Stimulated activated CD8-positive, alpha-beta memory T cell treated with anti-CD3 and anti-CD28 coated beads, Interleukin-4, amount 100 ng/mL, for 24 hours (primary cell): Measurements from ENCODE around the gene SMIM43.

Experiments used
- DNase-seq: peaks from one replicate; pipeline ENCODE4 v3.0.0-alpha.2; 2020; ENCODE audit warnings: low read depth

The SMIM43 gene

DNA sequence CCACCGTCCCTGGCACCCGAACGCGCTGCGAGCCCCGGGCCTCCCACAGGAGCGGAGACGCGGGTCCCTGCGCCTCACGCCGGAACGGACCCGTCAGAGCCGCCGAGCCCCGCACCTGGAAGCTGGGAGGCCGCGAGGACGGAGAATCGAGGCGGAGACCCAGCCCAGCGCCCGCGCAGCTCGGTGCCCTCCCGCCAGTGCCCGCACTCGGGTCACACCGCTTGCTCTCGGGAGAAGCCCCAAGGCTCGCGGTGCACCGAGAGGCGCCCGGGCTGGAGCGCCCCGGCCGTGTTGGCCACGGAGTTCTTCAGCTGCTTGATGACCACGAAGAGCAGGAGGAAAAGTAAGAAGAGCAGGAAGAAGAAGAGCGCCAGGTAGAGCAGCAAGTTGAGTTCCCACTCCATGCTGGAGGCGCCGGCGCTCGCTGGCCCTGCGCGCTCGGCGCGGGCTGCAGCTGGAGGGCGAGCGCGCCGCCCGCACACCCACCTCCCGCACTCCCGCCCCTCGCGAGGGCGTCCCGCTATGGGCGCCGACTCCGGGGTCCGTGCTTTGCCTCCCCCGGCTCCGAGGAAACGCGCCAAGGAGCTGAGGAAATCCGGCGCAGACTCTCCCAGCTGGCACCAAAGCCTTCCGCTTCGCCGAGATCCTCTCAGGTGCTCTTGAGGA lies at the start of gene SMIM43:
SMIM43 (minus strand) TSS at position 463 of the 666 bp plus-strand sequence; CDS start at position 404, 59 bp downstream.
- no peak for DNase-seq

DNA sequence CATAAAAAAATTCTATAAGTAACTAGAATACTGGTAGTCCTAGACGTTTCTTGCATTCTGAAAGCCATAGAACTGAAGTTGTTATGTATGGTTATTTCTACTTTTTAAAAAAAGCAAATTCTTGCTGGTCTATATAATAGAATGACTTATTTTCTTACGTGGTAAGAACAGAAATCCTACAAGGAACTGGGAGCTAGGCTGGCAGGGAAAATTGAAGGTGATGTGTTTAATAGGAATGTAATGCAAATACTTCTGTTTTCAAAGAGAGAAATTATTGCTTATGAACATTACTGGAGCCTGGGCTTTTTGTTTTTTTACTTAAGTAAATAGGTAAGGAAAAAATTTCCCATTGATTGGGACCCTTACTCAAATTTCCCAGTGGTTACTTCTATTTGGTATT lies 49.8 kb upstream of the SMIM43 start:
- DNase-seq, result no peak

DNA sequence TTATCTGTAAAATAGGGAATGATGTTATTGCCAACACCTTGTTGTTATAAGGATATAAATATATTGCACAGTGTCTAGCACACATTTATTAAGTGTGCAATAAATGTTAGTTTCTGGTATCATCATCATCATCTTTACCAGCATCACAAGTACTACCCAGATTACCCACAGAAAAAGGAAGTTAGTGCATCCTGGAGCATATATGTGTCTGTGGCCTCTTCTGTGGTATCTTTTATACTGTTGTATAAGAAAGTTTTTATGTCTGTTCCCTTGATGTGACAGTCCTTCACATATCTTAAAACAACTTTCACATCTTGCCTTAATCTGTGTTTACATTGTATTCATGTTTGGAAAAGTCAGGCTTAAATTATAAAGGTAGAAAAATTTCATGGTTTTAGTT lies 46.2 kb upstream of the SMIM43 start:
- DNase-seq, result no peak

DNA sequence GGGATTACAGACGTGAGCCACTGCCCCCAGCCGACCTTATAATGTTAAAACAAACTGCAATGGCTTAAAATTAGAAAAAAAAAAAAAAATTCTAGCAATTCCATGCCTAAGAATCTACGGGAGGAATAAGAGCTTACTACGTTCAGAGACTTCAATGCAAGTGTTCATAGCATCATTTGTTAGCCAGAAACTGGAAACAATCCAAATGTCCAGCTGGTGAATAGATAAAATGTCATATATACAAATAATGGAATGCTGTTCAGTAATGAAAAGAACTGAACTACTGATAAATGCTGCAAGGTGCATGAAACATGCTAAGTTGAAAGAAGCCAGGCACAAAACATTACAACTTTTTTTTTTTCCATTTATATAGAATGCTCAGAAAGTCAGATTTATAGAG lies 41.4 kb upstream of the SMIM43 start:
- no peak for DNase-seq

DNA sequence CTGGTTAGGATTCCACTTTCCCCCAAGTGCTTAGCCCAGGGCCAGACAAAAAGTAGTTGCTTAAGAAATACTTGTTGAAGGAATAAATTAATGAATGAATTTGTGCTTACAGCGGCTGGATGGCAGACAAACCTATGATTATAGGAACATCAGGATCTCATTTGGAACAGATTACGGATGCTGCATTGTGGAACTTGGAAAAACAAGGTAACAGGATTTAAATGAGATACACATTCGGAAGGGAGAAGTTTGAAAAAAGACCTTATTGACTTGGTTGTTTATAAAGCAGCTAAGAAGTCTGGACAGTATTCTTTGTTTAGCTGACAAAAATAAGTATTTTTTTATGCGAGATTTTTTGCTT lies 36.7 kb upstream of the SMIM43 start:
- DNase-seq, result no peak

DNA sequence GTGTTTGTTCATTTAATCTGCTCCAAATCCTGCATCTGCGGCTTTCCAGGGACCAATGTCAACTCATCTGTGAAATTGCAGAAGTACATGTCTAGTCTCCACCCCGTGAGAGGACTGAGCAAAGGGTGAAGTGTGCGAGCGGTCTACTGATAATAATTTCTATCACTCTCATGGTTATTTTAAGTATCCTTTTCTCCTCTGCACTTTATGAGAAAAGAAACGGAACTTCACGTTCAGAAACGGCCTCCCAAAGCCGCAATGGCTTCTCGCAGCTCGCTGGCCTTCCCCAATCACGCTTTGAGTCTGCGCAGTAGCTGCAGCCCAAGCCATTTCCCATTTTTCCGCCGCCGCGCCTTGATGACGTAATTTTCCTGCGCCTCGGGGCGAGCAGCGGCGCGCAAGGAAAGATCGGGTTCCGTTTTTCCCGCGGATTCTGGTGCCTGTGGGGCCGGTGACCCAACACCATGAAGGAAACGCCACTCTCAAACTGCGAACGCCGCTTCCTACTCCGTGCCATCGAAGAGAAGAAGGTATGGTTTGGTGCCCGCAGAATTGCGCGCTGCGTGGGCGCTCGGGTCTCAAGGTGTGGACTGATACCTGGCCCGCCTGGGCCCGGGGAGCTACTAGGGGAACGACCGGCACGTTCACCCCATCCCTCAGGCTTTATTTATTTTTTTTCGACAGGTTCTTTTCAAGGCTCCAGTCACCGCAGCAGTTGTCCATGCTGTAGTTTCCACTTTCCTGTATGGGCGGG lies 36.2 kb upstream of the SMIM43 start, which contains the start of gene EXOSC9:
EXOSC9 (plus strand) TSS at position 363 of the 754 bp plus-strand sequence; CDS start at position 465, 102 bp downstream.
- DNase-seq, result peak; percentile 89

DNA sequence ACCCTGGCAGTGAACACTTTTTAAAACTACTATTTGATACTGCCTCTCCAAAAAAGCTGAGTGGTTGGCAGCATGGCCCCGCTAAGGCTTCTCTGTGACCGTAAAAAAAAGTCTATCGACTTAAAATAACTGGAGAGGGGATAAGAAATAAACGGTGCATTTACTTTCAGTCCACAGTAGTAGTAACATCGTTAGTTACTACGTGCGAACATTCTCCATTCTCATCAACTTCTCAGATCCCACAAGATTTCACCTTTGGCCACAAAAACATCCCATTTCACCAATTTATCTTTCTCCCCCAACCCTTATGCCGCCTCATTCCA lies 35.6 kb upstream of the SMIM43 start:
- DNase-seq, result no peak

DNA sequence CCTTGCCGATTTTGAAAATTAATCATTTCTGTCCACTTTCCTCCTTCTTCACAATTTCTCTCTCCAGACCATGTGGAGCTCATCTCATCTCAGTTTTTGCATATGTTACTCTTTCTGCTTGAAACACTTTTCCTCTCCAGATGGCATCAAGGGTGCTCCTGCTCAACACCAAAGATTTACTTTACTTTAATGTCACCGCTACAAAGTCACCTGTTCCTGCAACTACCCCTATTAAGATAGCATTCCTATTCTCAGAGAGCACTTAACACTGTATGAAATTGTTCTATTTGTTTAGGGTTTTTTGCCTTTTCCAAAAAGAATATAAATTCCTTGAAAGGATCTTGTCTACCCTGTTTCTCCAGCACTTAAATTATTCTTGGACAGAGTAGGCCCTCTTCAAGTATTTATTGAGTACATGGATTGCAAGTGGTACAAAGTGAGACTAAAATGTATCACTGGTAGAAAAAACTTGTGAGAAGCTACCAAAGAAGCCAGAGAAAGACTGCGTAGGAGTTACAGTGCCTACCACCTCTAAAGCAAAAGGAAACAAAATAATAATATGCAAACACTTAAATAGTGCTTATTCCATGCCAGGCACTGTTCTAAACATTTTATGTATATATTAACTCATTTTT lies 35.0 kb upstream of the SMIM43 start:
- no peak for DNase-seq

DNA sequence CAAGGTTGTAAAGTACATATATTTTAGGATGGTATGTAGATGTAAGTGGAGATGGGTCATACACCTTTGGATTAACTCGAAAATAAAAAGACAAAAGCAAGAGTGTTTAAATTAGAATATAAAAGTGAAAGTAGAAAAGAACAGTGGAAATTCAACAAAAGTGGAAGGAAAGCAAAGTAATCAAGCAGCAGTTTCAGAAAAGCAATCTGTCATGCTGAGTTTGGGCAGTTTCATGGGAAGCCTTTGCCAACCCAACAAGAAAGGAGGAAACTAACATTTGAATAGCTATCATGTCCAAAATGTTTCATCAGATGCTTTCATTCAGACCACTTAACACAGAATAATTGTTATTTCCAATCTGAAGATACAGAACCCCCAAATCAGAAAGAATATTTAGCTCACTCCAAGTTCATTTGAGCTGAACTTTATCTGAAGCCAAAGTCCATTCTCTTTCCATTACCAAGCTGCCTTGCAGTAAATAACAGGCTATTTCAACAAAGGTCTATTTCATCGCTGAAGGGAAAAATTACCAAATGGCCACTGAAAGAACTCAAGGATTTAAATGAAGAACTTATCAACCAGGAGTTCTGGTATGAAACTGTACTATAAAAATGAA lies 34.4 kb upstream of the SMIM43 start:
- DNase-seq, result no peak

DNA sequence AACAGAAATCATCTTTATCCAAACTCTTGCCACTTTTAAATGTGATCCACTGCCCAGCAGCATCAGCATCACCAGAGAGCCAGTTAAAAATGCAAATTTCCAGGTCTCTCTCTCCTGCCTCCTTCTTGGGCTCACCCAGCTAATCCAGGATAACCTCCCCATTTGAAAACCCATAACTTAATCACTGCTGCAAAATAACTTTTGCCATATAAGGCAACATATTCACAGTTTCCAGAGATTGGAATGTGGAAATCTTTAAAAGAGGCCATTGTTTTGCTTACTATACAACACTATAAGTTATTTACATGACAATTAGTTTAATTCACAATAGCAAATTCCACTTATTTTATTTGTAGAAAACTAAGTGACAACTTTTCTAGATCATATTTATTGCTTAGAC lies 31.3 kb upstream of the SMIM43 start:
- DNase-seq, result no peak

DNA sequence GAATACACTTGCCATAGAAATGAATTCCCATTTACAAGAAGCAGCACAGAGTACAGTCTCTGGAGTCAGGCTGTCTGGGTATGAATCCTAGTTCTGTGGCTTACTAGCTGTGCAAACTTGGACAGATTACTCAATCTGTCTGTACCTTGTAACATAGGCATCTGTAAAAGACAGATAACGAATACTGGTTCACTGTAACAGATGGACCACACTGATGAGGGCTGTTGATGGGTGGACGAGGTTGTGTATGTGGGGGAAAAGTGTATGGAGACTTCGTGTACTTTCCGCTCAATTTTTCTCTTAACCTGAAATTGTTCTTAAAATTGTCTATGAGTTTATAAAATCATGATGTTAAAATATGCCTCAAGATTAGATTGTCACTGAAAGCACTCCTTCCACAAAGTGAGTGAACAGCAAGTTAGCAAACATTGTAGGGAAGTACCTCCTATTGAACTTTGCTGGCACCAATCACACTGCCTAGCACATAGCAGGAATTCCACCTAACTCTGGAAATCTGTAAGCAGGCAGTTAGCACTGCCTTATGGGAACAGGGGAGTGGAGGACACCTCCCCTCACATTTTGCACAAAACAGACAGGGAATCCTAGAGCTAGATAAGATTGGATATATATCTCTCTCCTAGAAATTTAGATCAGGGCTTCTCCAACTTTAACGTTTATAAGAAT lies 29.7 kb upstream of the SMIM43 start:
- DNase-seq, result no peak

DNA sequence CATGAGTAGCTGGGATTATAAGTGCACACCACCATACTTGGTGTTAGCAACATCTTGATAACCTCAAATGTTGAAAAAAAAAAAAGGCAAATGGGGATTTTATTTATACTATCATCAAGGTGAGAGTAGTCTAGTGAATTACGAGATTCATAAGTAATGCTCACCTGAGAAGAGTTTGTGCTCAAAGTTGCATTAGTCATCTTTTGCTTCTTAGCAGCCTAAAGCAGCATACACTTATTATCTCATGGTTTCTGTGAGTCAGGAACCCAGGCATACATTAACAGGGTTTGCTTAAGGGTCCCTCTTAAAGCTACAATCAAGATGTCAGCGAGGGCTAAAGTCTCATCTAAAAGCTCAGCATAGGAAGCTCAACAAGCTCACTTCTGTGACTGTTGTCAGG lies 28.0 kb upstream of the SMIM43 start:
- no peak for DNase-seq

DNA sequence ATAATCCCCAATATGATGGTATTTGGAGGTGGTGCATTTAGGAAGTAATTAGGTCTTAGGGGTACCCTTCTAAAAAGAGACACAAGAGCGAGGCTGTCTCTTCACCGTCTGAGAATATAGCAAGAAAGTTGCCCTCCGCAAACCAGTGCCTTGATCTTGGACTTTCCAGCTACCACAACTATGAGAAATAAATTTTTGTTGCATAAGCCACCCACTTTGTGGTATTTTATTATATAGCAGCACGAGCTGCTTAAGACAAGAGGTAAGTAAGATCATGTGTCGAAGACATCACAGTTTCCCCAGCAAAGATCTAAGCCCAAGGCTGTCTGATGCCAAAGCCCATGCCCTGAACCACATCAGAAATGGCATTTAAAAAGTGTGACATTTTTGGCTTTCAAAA lies 26.5 kb upstream of the SMIM43 start:
- no peak for DNase-seq

DNA sequence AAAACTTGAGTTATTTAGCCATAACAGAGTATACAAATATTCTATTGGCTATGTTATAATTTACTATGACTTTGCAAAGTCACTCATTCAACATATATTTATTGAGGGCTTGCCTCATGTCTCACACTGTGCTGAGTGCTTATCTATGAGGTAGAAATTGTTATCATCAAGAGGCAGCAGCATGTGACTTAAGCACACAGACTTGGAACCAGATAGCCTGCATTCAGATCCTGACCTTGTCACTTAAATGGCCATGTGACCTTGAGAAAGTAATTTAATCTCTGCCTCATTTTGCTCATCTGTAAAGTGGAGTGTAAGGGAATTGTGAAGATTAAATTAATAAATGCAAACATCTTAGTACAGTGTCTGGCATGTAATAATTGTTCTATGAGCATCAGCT lies 26.0 kb upstream of the SMIM43 start:
- no peak for DNase-seq

DNA sequence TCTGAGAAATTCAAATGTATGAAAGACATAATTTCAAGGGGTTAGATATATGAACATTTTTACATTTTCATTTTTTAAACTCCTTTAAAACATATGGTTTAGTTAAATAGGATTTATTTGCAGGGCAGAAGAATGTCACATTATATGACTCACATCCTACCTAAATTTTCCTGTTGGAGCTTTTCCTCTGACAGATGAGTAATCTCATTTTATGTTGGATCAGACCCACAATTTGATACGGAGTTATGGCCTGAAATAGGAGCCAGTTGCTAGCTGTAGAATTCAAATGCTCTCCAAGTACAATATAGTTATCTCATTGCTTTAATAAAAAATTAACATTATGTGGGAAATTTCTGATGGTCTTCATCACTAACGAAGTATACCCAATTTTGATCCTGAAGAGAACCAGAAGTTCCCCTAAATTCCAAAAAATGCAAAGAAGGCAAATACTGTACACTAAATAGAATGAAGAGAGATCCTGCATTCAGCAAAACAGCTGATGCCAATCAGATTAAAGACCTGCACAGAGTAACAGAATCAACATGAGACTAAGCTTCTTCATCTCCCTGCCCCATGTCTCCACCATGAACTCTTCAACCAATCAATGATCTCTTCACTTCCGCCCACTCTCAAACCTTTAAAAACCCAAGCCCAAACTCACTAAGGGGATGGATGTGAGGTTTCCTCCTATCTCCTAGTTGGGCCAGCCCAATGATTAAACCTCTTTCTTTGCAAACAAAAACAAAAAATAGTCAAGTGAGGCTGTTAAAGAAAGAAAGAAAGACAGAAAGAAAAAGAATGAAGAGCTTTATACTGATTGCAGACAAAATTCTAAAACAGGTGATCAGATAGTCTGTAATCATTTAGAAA lies 25.2 kb upstream of the SMIM43 start:
- no peak for DNase-seq

DNA sequence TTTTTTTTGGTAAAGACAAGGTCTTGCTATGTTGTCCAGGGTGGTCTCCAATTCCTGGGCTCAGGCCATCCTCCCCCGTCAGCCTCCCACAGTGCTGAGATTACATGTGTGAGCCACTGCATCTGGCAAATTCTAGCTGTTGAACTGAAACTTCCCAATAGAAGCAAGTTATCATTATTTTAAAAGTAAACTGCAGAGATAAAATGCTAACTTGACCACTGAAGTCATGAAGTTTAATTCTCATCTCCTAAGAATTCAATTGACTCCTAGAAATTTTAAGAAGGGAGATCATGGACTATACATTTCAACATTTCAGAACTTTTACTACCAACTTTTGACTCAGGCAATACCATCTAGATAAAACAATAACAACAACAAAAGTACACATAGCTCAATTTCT lies 24.5 kb upstream of the SMIM43 start:
- DNase-seq, result no peak

DNA sequence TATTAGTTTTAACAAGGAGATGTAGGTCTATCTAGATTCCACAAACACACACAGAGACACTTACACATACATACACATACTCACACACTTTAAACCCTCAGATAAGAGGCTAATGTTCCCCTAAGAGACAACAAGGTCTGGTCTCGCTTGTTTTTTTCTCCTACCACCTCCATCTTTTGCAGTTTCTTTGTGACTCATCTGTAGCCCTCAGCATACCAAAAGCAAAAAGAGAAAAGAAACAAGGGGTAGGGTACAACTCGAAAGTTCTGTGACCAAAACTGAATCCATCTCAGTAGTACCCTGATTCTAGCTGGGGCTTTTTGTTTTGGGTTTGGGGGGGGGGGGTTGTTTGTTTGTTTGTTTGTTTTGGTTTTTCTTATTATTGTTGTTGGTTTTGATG lies 23.9 kb upstream of the SMIM43 start:
- DNase-seq, result no peak

DNA sequence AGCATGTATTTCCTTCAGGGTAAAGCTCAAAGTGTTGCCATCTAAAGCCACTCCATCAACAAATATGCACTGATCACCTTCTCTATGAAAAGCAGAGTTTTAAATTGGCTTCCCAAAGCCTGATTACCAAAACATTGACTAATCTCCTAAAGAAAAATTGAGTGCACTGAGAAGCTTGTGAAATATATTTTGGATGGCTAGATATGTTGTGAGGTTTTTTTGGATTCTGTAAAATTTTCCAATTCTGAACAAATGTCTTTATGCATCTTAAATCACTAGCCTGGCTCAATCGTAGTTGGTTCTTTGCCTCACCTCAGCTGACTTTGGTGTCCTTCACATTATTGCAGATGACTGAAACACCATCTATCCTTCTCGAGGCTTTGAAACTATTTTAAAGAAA lies 21.3 kb upstream of the SMIM43 start:
- DNase-seq, result no peak

DNA sequence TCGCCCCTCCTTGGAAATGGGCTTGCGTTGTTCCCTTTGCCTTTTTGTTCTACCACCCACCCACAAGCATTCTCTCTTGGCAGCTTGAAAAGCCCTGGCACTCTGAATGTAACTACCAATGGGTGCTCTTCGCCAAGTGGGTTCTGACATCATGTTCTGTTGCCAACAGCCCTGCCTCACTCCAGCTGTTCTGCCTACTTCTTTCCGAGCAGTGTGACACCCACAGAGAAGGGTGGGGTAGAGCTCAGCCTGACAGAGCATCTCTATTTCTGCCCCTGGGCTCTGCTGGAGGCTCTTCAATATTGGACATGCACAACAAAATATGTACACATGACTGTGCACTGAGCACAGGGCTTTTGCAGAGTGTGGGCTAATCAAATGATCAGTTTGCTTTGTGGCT lies 20.5 kb upstream of the SMIM43 start:
- no peak for DNase-seq

DNA sequence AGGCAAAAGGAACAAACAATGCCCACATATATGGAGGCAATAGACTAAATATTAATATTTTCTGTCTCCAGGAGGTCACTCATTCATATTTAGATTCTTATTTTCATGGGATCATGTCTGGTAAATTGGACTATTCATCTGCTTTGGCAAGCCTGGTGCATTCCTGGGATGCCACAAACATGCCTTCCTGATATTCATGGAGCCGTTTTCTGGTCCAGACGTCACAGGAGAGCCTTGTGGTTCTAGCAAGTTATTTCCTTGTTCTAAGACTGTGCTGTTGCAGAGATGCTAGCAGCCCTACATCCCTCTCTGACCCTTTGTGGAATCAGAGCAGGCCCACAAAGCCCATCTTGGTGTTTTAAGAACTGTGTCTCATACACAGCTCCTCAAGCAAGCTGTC lies 20.0 kb upstream of the SMIM43 start:
- no peak for DNase-seq

DNA sequence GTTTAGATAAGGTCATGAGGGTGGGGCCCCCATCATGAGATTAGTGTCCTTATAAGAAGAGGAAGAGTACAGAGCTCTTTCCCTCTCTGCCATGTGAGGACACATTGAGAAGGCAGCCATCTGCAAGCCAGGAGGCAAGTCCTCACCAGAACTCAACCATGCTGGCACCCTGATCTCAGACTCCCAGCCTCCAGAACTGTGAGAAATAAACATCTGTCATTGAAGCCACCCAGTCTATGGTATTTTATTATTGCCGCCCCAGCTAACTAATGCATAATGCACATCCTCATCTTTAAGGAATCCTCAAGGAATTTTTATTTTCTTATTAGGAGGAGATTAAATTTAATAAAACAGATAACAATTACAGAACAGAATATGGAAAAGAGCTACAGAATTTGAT lies 19.4 kb upstream of the SMIM43 start:
- no peak for DNase-seq

DNA sequence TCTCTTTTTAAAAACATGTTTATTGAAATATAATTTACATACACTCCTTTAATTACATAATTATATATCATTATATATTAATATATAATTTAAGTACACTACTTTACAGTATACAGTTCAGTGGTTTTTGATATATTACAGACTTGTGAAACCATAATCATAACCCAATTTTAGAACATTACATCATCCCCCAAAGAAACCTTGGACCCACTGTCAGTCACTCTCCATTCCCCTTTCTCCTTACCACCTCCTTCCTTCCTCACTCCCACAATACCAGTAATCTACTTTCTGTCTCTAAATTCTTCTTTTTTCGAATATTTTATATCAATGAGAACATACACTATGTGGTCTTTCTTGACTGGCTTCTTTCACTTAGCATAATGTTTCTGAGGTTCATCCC lies 18.2 kb upstream of the SMIM43 start:
- DNase-seq, result no peak
